ENCODE measurements around the gene DUSP22. TPM values are rescaled to one million over a fixed set of nuclear protein-coding genes. Genes with fewer than 3 reads are reported as not detected.

The DUSP22 gene
- total RNA-seq, 1 experiment from 2014 or later: 25.0 TPM

GRCh38 chr6:374956-375355 is 82.7 kb downstream of the DUSP22 start:
- peaks cover 45% of the 10 kb centered on the region for H3K9me3 ChIP-seq (ENCODE audit: control insufficient read depth, low read depth, low read length)
- H3K14ac ChIP-seq (ENCODE audit: insufficient read depth, low read length): no peak overlapping the region
- no peak for DNase-seq
- no peak overlapping the region for H2AK5ac ChIP-seq (ENCODE audit: insufficient read length, low read length)
- H4K91ac ChIP-seq (ENCODE audit: insufficient read length, low read depth, low read length): no peak overlapping the region
- no peak overlapping the region for H2BK5ac ChIP-seq (ENCODE audit: insufficient read length, low read length)
- H3K27me3 ChIP-seq (ENCODE audit: insufficient read depth, low read length): no peaks in the 10 kb centered on the region
- no peaks in the 10 kb centered on the region for H4K20me1 ChIP-seq (ENCODE audit: control insufficient read depth, insufficient read depth, insufficient read length)
- no peak overlapping the region for H3K4me2 ChIP-seq (ENCODE audit: insufficient read depth, insufficient read length, low read length)
- H2BK20ac ChIP-seq (ENCODE audit: low read depth, low read length, poor library complexity, severe bottlenecking): no peak overlapping the region
- Mint-ChIP-seq H3K36me3 (ENCODE audit: insufficient read depth in 1 of 3, low read depth in 3 of 3) (peaks cover 0 to 14% (median 3%) of the 10 kb centered on the region in 3 experiments; a peak in 5 of 7 replicates), H3K4me3 (no peak overlapping the region), H3K27me3 (ENCODE audit: low read depth) (peaks cover 27% of the 10 kb centered on the region), H3K9me3 (peaks cover 82 to 90% of the 10 kb centered on the region in 2 experiments), H3K4me1 (peaks cover 6 to 13% of the 10 kb centered on the region in 2 experiments), H3K27ac (no peak overlapping the region)
- no peak overlapping the region for H3K56ac ChIP-seq (ENCODE audit: insufficient read length, low read depth, low read length)
- no CpG with 5 or more reads among the region's 8 CpGs for WGBS (ENCODE audit: extremely low coverage, insufficient read length, low lambda C conversion rate)
- no peak overlapping the region for H3K18ac ChIP-seq (ENCODE audit: insufficient read length, low read depth, low read length)
- no peak overlapping the region for H2BK15ac ChIP-seq (ENCODE audit: low read depth, low read length)
- TF ChIP-seq CTCF (conservative IDR thresholded peaks at IDR 0.05): no peak
- H4K5ac ChIP-seq (ENCODE audit: insufficient read length, low read depth, low read length): no peak overlapping the region
- H3K79me1 ChIP-seq (ENCODE audit: insufficient read depth, low read depth, low read length, poor library complexity, severe bottlenecking): no peaks in the 10 kb centered on the region
- H3K23me2 ChIP-seq (ENCODE audit: insufficient read length, low read depth, low read length, poor library complexity, severe bottlenecking): peaks cover 3% of the 10 kb centered on the region
- H2AFZ ChIP-seq (ENCODE audit: low read length): no peak overlapping the region
- no peak overlapping the region for H3K23ac ChIP-seq (ENCODE audit: insufficient read length, low read depth, low read length)
- no peak overlapping the region for H4K8ac ChIP-seq (replicated peaks; ENCODE audit: insufficient read length, low read depth, low read length)
- H3K27ac ChIP-seq (ENCODE audit: insufficient read length, low read depth, low read length): no peak overlapping the region
- no peak overlapping the region for H3K9ac ChIP-seq (ENCODE audit: extremely low read depth, insufficient read length, low read length)
- no peaks in the 10 kb centered on the region for H3K79me2 ChIP-seq (ENCODE audit: insufficient read depth, low read length)
- no peak overlapping the region for H3K4ac ChIP-seq (ENCODE audit: low read depth, low read length)
- no peaks in the 10 kb centered on the region for H3K4me1 ChIP-seq (ENCODE audit: insufficient read depth, low read length)
- no peak overlapping the region for H2BK120ac ChIP-seq (ENCODE audit: low read depth, low read length, poor library complexity, severe bottlenecking)
- no peak overlapping the region for H2BK12ac ChIP-seq (ENCODE audit: insufficient read length, low read depth, low read length)
- no peak overlapping the region for H3T11ph ChIP-seq (ENCODE audit: low read length)

Measured in H9 (cell line).